Panc1 (cell line): ENCODE data around the gene THRB.

Experiments used
- CTCF ChIP-seq: fragments of 450-650 bp; IDR thresholded peaks from 2 replicates; pipeline ENCODE4 v1.5.1; 2017; ENCODE audit warnings: mild to moderate bottlenecking
- POLR2AphosphoS5 ChIP-seq: IDR thresholded peaks from 2 replicates; pipeline ENCODE4 v1.6.1; 2012; ENCODE audit warnings: mild to moderate bottlenecking, low read depth, low read length, moderate library complexity
- SIN3A ChIP-seq: IDR thresholded peaks from 2 replicates; pipeline ENCODE4 v1.6.1; 2012; ENCODE audit warnings: low read depth, mild to moderate bottlenecking, low read length, moderate library complexity, borderline replicate concordance; ENCODE audit not compliant: insufficient read depth

GRCh38 chr3:24195504-24196230 lies 299.0 kb downstream of the THRB start:
- no peak for TF ChIP-seq CTCF
- TF ChIP-seq POLR2AphosphoS5 = no peak
- no peak for TF ChIP-seq SIN3A
